Raji (cell line): ENCODE results near the gene RBM33.

Experiments used
- POLR2A ChIP-seq: IDR thresholded peaks from 2 replicates; pipeline ENCODE4 v1.6.1; 2011; ENCODE audit warnings: low read depth, low read length, control low read depth; ENCODE audit not compliant: insufficient read depth

RBM33 gene

GRCh38 chr7:155824227-155824886 is 179.9 kb downstream of the RBM33 start:
- TF ChIP-seq POLR2A: no peak

- no peak for TF ChIP-seq POLR2A
Observed at GRCh38 chr7:155825336-155825735, 180.9 kb downstream of the RBM33 start.

- TF ChIP-seq POLR2A: no peak
Observed at GRCh38 chr7:155829796-155830470, 185.5 kb downstream of the RBM33 start.
